SJSA1 (cell line): ENCODE data around the gene ACVR2A. TPM values are rescaled to one million over a fixed set of nuclear protein-coding genes. Genes with fewer than 3 reads are reported as not detected.
A peak's percentile ranks its signal among the peaks of the same experiment; 100 is the strongest.

ENCODE experiments used
- DNase-seq, 2 experiments: peaks; one replicate each; pipeline ENCODE4 v3.0.0-alpha.2; 2015 to 2020; ENCODE audit warnings: low spot score in 2 of 2, low read depth in 1 of 2
- H3K27ac ChIP-seq: fragments of 250-450 bp; sonication (Bioruptor Pico); 2 replicates; pipeline ENCODE4 v1.5.1; 2020; ENCODE audit warnings: mild to moderate bottlenecking, moderate library complexity
- H3K27me3 ChIP-seq: fragments of 250-450 bp; sonication (Bioruptor Pico); replicated peaks from 2 replicates; pipeline ENCODE4 v1.5.1; 2020; ENCODE audit warnings: mild to moderate bottlenecking, moderate library complexity
- H3K36me3 ChIP-seq: fragments of 250-450 bp; sonication (Bioruptor Pico); 2 replicates; pipeline ENCODE4 v1.5.1; 2020; ENCODE audit warnings: mild to moderate bottlenecking
- H3K4me1 ChIP-seq: fragments of 250-450 bp; sonication (Bioruptor Pico); replicated peaks from 2 replicates; pipeline ENCODE4 v1.6.1; 2021; ENCODE audit warnings: mild to moderate bottlenecking
- H3K4me3 ChIP-seq: fragments of 250-450 bp; sonication (Bioruptor Pico); 2 replicates; pipeline ENCODE4 v1.5.1; 2020; ENCODE audit warnings: mild to moderate bottlenecking
- H3K9me3 ChIP-seq: fragments of 250-450 bp; sonication (Bioruptor Pico); replicated peaks from 2 replicates; pipeline ENCODE4 v1.5.1; 2020; ENCODE audit warnings: mild to moderate bottlenecking
- total RNA-seq: library from RNA; depleted of rRNA; stranded (reverse); fragments of >200 nt; shearing (Covaris generic); gene quantifications from 2 replicates; pipeline ENCODE4 v1.2.3, GENCODE V29; 2014

ACVR2A gene
- total RNA-seq, 1 experiment from 2014 or later, result 11.0 TPM

- no peaks in the 10 kb centered on the region for H3K9me3 ChIP-seq
- peak in 1 of 2 experiments; percentile 16 for DNase-seq
- peaks cover 4% of the 10 kb centered on the region; the same call in 1 of the 2 replicates for H3K4me1 ChIP-seq
- peak overlapping the region; percentile 58 for H3K4me3 ChIP-seq
- H3K27me3 ChIP-seq, result no peaks in the 10 kb centered on the region
- no peak overlapping the region for H3K27ac ChIP-seq
- no peaks in the 10 kb centered on the region for H3K36me3 ChIP-seq
These were observed 662 bp downstream of the ACVR2A start for GRCh38 chr2:147845411-147845971.

GRCh38 chr2:147846412-147847081, 1.7 kb downstream of the ACVR2A start:
- Histone ChIP-seq H3K9me3 (no peaks in the 10 kb centered on the region), H3K36me3 (no peaks in the 10 kb centered on the region), H3K4me3 (no peak overlapping the region), H3K4me1 (peaks cover 4% of the 10 kb centered on the region; the same call in 1 of the 2 replicates), H3K27ac (no peak overlapping the region), H3K27me3 (no peaks in the 10 kb centered on the region)
- no peak for DNase-seq

- no peaks in the 10 kb centered on the region for H3K36me3 ChIP-seq
- H3K4me3 ChIP-seq, result no peak overlapping the region
- H3K27me3 ChIP-seq, result no peaks in the 10 kb centered on the region
These were observed 3.0 kb downstream of the ACVR2A start for GRCh38 chr2:147847746-147848391.

GRCh38 chr2:147850838-147851237, 6.0 kb downstream of the ACVR2A start:
- no peaks in the 10 kb centered on the region for H3K9me3 ChIP-seq
- no peak overlapping the region for H3K27ac ChIP-seq

More at GRCh38 chr2:147847746-147848391, 3.0 kb downstream of the ACVR2A start:
- Histone ChIP-seq H3K9me3 (no peaks in the 10 kb centered on the region), H3K4me1 (peaks cover 4% of the 10 kb centered on the region; the same call in 1 of the 2 replicates), H3K27ac (no peak overlapping the region)
- DNase-seq, result no peak

GRCh38 chr2:147851244-147851930, 6.6 kb downstream of the ACVR2A start:
- Histone ChIP-seq H3K27me3 (no peaks in the 10 kb centered on the region), H3K36me3 (no peaks in the 10 kb centered on the region), H3K9me3 (no peaks in the 10 kb centered on the region), H3K4me1 (no peaks in the 10 kb centered on the region), H3K27ac (no peak overlapping the region), H3K4me3 (no peak overlapping the region)
- DNase-seq, result no peak

More at GRCh38 chr2:147850838-147851237, 6.0 kb downstream of the ACVR2A start:
- Histone ChIP-seq H3K27me3 (no peaks in the 10 kb centered on the region), H3K36me3 (no peaks in the 10 kb centered on the region), H3K4me1 (no peaks in the 10 kb centered on the region), H3K4me3 (no peak overlapping the region)
- DNase-seq, result no peak

- H3K36me3 ChIP-seq, result no peaks in the 10 kb centered on the region
- no peak overlapping the region for H3K27ac ChIP-seq
- no peaks in the 10 kb centered on the region for H3K9me3 ChIP-seq
- H3K4me1 ChIP-seq, result no peaks in the 10 kb centered on the region
- no peaks in the 10 kb centered on the region for H3K27me3 ChIP-seq
- H3K4me3 ChIP-seq, result no peak overlapping the region
- DNase-seq, result no peak
These were observed 9.8 kb downstream of the ACVR2A start for GRCh38 chr2:147854557-147855134.

GRCh38 chr2:147855316-147855715, 10.5 kb downstream of the ACVR2A start:
- Histone ChIP-seq H3K36me3 (no peaks in the 10 kb centered on the region), H3K4me1 (no peaks in the 10 kb centered on the region), H3K4me3 (no peak overlapping the region), H3K9me3 (no peaks in the 10 kb centered on the region), H3K27me3 (no peaks in the 10 kb centered on the region), H3K27ac (no peak overlapping the region)
- DNase-seq, result no peak

GRCh38 chr2:147855977-147856376, 11.1 kb downstream of the ACVR2A start:
- H3K4me1 ChIP-seq, result no peaks in the 10 kb centered on the region
- H3K9me3 ChIP-seq, result no peaks in the 10 kb centered on the region
- H3K27me3 ChIP-seq, result no peaks in the 10 kb centered on the region
- no peak for DNase-seq
- no peak overlapping the region for H3K27ac ChIP-seq
- H3K36me3 ChIP-seq, result no peaks in the 10 kb centered on the region
- H3K4me3 ChIP-seq, result no peak overlapping the region

GRCh38 chr2:147860009-147860408, 15.2 kb downstream of the ACVR2A start:
- Histone ChIP-seq H3K9me3 (no peaks in the 10 kb centered on the region), H3K4me3 (no peak overlapping the region), H3K4me1 (no peaks in the 10 kb centered on the region), H3K36me3 (no peaks in the 10 kb centered on the region), H3K27ac (no peak overlapping the region), H3K27me3 (no peaks in the 10 kb centered on the region)
- no peak for DNase-seq

- no peaks in the 10 kb centered on the region for H3K4me1 ChIP-seq
- H3K27me3 ChIP-seq, result no peaks in the 10 kb centered on the region
- no peak overlapping the region for H3K4me3 ChIP-seq
- H3K9me3 ChIP-seq, result no peaks in the 10 kb centered on the region
- no peak overlapping the region for H3K27ac ChIP-seq
- no peak for DNase-seq
- no peaks in the 10 kb centered on the region for H3K36me3 ChIP-seq
These were observed 18.2 kb downstream of the ACVR2A start for GRCh38 chr2:147862859-147863516.

GRCh38 chr2:147863835-147864234, 19.0 kb downstream of the ACVR2A start:
- H3K4me3 ChIP-seq, result no peak overlapping the region
- no peaks in the 10 kb centered on the region for H3K27me3 ChIP-seq
- H3K36me3 ChIP-seq, result no peaks in the 10 kb centered on the region
- H3K9me3 ChIP-seq, result no peaks in the 10 kb centered on the region
- H3K27ac ChIP-seq, result no peak overlapping the region
- no peaks in the 10 kb centered on the region for H3K4me1 ChIP-seq
- no peak for DNase-seq

- Histone ChIP-seq H3K27ac (no peak overlapping the region), H3K9me3 (no peaks in the 10 kb centered on the region), H3K27me3 (no peaks in the 10 kb centered on the region), H3K36me3 (no peaks in the 10 kb centered on the region), H3K4me3 (no peak overlapping the region), H3K4me1 (no peaks in the 10 kb centered on the region)
- DNase-seq, result no peak
These were observed 20.7 kb downstream of the ACVR2A start for GRCh38 chr2:147865560-147865959.

- Histone ChIP-seq H3K4me1 (no peaks in the 10 kb centered on the region), H3K4me3 (no peak overlapping the region), H3K27ac (no peak overlapping the region), H3K27me3 (no peaks in the 10 kb centered on the region), H3K9me3 (no peaks in the 10 kb centered on the region), H3K36me3 (no peaks in the 10 kb centered on the region)
- no peak for DNase-seq
These were observed 22.2 kb downstream of the ACVR2A start for GRCh38 chr2:147867050-147867449.
